ENCODE data around the gene WDR77. TPM values are rescaled to one million over a fixed set of nuclear protein-coding genes. Genes with fewer than 3 reads are reported as not detected.

Gene WDR77
- total and polyA plus RNA-seq, 9 donors = 12.7 to 68.4 (median 21.7) TPM

GRCh38 chr1:111444031-111444430 lies 5.0 kb downstream of the WDR77 start:
- H3K4me1 ChIP-seq (ENCODE audit: insufficient read depth) = peaks cover 3% of the 10 kb centered on the region
- no peaks in the 10 kb centered on the region for H3K9me3 ChIP-seq
- H3K27ac ChIP-seq = no peak overlapping the region
- DNase-seq = no peak
- TF ChIP-seq CTCF (IDR thresholded peaks at IDR 0.05) (no peak), EP300 (IDR thresholded peaks at IDR 0.05) (no peak), POLR2A (IDR thresholded peaks at IDR 0.05) (no peak)
- H3K36me3 ChIP-seq = no peaks in the 10 kb centered on the region
- intact Hi-C loops (cut with DNase I) = no loop called here
- no peak overlapping the region for H3K4me3 ChIP-seq
- no peaks in the 10 kb centered on the region for H3K27me3 ChIP-seq
- 68 to 85% (median 72%) methylated on average over 3 of the region's 3 CpGs for WGBS, 3 donors

GRCh38 chr1:111442457-111442856 lies 6.6 kb downstream of the WDR77 start:
- WGBS, 3 donors = 83 to 87% (median 85%) methylated on average over 4 of the region's 4 CpGs
- Histone ChIP-seq H3K27me3 (no peaks in the 10 kb centered on the region), H3K9me3 (no peaks in the 10 kb centered on the region), H3K36me3 (no peaks in the 10 kb centered on the region), H3K4me1 (ENCODE audit: insufficient read depth) (no peaks in the 10 kb centered on the region), H3K27ac (no peak overlapping the region), H3K4me3 (no peak overlapping the region)
- no peak for DNase-seq
- no peak for TF ChIP-seq CTCF (IDR thresholded peaks at IDR 0.05)
- TF ChIP-seq POLR2A (IDR thresholded peaks at IDR 0.05) = no peak
- TF ChIP-seq EP300 (IDR thresholded peaks at IDR 0.05) = no peak
- intact Hi-C loops (cut with DNase I) = no loop called here

- intact Hi-C loops (cut with DNase I) = no loop called here
- 57 to 63% (median 59%) methylated on average over 9 of the region's 9 CpGs for WGBS, 3 donors
- Histone ChIP-seq H3K9me3 (no peaks in the 10 kb centered on the region), H3K4me3 (no peak overlapping the region), H3K36me3 (no peaks in the 10 kb centered on the region), H3K4me1 (ENCODE audit: insufficient read depth) (no peaks in the 10 kb centered on the region), H3K27ac (no peak overlapping the region), H3K27me3 (no peaks in the 10 kb centered on the region)
- DNase-seq = no peak
- no peak for TF ChIP-seq POLR2A (IDR thresholded peaks at IDR 0.05)
- no peak for TF ChIP-seq EP300 (IDR thresholded peaks at IDR 0.05)
- no peak for TF ChIP-seq CTCF (IDR thresholded peaks at IDR 0.05)
Measured at GRCh38 chr1:111441573-111442192, 7.4 kb downstream of the WDR77 start.

GRCh38 chr1:111439461-111440351 lies 9.3 kb downstream of the WDR77 start:
- Histone ChIP-seq H3K27me3 (no peaks in the 10 kb centered on the region), H3K36me3 (no peaks in the 10 kb centered on the region), H3K4me3 (no peak overlapping the region), H3K4me1 (ENCODE audit: insufficient read depth) (no peaks in the 10 kb centered on the region), H3K9me3 (no peaks in the 10 kb centered on the region), H3K27ac (no peak overlapping the region)
- no peak for DNase-seq
- TF ChIP-seq CTCF (IDR thresholded peaks at IDR 0.05) (no peak), POLR2A (IDR thresholded peaks at IDR 0.05) (no peak), EP300 (IDR thresholded peaks at IDR 0.05) (no peak)
- WGBS, 3 donors = 89 to 94% (median 92%) methylated on average over 3 of the region's 3 CpGs
- intact Hi-C loops (cut with DNase I) = no loop called here
